GM19463 (cell line): Measurements from ENCODE around the gene SUPT3H.
"Not testable (repeated sequence)": the region's sequence is repeated elsewhere in the genome, so short reads cannot be mapped to it uniquely, and the experiment has no call there.

Source experiments
- ATAC-seq: cut with Tn5 transposase; IDR thresholded peaks from one replicate; pipeline ENCODE4 v1.9.1; 2021; ENCODE audit warnings: mild to moderate bottlenecking, moderate library complexity; ENCODE audit not compliant: unreplicated experiment

SUPT3H gene

GRCh38 chr6:45185403-45186251, 192.1 kb downstream of the SUPT3H start:
- no peak for ATAC-seq

- no peak for ATAC-seq
Observed at GRCh38 chr6:45184937-45185336, 192.8 kb downstream of the SUPT3H start.

- ATAC-seq, result no peak
Observed at GRCh38 chr6:45184040-45184439, 193.7 kb downstream of the SUPT3H start.

GRCh38 chr6:45176373-45176772, 201.4 kb downstream of the SUPT3H start:
- ATAC-seq, result not testable (repeated sequence)

- ATAC-seq, result no peak
Observed at GRCh38 chr6:45175272-45175671, 202.5 kb downstream of the SUPT3H start.

- no peak for ATAC-seq
Observed at GRCh38 chr6:45174045-45174444, 203.7 kb downstream of the SUPT3H start.

- no peak for ATAC-seq
Observed at GRCh38 chr6:45171380-45171779, 206.4 kb downstream of the SUPT3H start.

- ATAC-seq, result no peak
Observed at GRCh38 chr6:45170309-45170708, 207.4 kb downstream of the SUPT3H start.

- no peak for ATAC-seq
Observed at GRCh38 chr6:45169815-45170214, 207.9 kb downstream of the SUPT3H start.

- peak; percentile 87 for ATAC-seq
Observed at GRCh38 chr6:45163952-45164766, 213.6 kb downstream of the SUPT3H start.

- ATAC-seq, result no peak
Observed at GRCh38 chr6:45160305-45160704, 217.4 kb downstream of the SUPT3H start.

- peak; percentile 96 for ATAC-seq
Observed at GRCh38 chr6:45156075-45156474, 221.7 kb downstream of the SUPT3H start.

- no peak for ATAC-seq
Observed at GRCh38 chr6:45155341-45155894, 222.3 kb downstream of the SUPT3H start.

GRCh38 chr6:45154679-45155078, 223.1 kb downstream of the SUPT3H start:
- no peak for ATAC-seq

- ATAC-seq, result no peak
Observed at GRCh38 chr6:45148711-45149341, 228.9 kb downstream of the SUPT3H start.

- ATAC-seq, result no peak
Observed at GRCh38 chr6:45148278-45148677, 229.5 kb downstream of the SUPT3H start.

- not testable (repeated sequence) for ATAC-seq
Observed at GRCh38 chr6:45145658-45146057, 232.1 kb downstream of the SUPT3H start.

GRCh38 chr6:45138765-45139164, 239.0 kb downstream of the SUPT3H start:
- ATAC-seq, result no peak

- ATAC-seq, result no peak
Observed at GRCh38 chr6:45136495-45136894, 241.2 kb downstream of the SUPT3H start.

- ATAC-seq, result no peak
Observed at GRCh38 chr6:45132658-45133294, 245.0 kb downstream of the SUPT3H start.

GRCh38 chr6:45132059-45132458, 245.7 kb downstream of the SUPT3H start:
- ATAC-seq, result no peak
